Stimulated activated CD8-positive, alpha-beta memory T cell treated with anti-CD3 and anti-CD28 coated beads, Interleukin-2, amount 100 ng/mL, for 1 hour (primary cell): Measurements from ENCODE around the gene CD302.
"Not testable (repeated sequence)": the region's sequence is repeated elsewhere in the genome, so short reads cannot be mapped to it uniquely, and the experiment has no call there.

Source experiments
- DNase-seq, 2 donors: peaks; one replicate each; pipeline ENCODE4 v3.0.0-alpha.2; 2020; ENCODE audit warnings: low read depth in 2 of 2

Gene CD302

DNA sequence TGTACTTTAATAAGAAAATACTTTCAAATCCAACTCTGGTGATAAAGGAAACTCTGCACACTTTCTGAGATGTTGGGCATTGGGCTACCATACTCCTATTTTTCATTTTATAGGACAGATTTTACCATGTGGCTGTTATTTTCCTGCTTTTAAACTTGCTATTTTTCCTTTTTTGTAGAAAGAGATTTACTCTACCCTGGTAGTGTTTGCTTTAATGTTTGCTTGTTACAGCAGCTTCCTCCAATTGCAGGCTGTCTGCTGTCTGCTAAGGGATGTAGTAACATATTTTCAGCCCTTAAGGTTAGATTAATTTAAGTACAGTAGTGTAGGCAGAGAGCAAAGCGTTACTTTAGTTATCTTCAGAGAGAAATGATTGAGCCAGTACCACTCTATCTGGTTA, 47.1 kb downstream of the CD302 start:
- no peak for DNase-seq

DNA sequence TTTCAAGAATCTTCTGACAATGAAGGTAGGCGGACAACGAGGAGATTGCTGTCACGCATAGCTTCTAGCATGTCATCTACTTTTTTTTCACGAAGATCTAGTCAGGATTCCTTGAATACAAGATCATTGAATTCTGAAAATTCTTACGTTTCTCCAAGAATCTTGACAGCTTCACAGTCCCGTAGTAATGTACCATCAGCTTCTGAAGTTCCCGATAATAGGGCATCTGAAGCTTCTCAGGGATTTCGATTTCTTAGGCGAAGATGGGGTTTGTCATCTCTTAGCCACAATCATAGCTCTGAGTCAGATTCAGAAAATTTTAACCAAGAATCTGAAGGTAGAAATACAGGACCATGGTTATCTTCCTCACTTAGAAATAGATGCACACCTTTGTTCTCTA, 49.9 kb downstream of the CD302 start:
- DNase-seq: no peak

DNA sequence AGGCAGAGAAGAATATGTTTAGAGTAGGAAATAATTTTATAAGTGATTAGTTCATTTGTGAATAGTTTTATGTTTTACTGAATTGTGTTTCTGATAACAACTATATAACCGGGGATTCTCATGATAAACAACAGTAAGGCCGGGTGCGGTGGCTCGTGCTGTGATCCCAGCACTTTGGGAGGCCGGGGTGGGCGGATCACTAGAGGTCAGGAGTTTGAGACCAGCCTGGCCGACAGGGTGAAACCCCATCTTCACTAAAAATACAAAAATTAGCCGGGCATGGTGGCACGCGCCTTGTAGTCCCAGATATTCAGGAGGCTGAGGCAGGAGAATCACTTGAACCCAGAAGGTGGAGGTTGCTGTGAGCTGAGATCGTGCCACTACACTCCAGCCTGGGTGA, 52.8 kb downstream of the CD302 start:
- not testable (repeated sequence) for DNase-seq

DNA sequence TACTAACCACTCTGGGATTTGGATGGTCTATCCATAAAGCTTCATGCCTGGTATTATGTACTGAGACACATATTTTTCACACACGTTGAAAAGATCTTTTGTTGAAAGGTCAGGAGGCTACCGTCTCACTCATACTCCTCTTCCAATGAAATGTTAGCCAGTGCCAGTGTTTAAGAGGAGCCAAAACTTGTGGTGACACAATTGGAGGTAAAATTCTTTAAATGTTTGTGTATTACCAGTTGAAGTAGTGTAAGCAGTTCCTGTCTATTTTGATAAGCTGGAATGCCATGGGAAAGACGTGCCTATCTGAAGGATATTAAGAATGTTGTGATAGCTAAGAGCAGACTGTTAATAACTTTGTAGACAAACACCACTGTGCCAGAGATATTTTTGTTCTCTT, 53.6 kb downstream of the CD302 start:
- DNase-seq: no peak

DNA sequence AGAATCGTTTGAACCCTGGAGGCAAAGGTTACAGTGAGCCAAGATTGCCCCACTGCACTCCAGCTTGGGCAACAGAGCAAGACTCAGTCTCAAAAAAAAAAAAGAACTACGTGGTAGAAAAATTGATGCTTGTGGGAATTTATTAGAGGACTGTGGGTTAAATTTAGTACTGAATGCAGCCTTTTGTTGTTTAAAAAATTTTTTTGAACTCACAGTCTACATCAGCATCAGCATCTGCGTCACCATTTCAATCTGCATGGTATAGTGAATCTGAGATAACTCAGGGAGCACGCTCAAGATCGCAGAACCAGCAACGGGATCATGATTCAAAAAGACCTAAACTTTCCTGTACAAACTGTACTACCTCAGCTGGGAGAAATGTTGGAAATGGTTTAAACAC, 55.2 kb downstream of the CD302 start:
- no peak for DNase-seq

DNA sequence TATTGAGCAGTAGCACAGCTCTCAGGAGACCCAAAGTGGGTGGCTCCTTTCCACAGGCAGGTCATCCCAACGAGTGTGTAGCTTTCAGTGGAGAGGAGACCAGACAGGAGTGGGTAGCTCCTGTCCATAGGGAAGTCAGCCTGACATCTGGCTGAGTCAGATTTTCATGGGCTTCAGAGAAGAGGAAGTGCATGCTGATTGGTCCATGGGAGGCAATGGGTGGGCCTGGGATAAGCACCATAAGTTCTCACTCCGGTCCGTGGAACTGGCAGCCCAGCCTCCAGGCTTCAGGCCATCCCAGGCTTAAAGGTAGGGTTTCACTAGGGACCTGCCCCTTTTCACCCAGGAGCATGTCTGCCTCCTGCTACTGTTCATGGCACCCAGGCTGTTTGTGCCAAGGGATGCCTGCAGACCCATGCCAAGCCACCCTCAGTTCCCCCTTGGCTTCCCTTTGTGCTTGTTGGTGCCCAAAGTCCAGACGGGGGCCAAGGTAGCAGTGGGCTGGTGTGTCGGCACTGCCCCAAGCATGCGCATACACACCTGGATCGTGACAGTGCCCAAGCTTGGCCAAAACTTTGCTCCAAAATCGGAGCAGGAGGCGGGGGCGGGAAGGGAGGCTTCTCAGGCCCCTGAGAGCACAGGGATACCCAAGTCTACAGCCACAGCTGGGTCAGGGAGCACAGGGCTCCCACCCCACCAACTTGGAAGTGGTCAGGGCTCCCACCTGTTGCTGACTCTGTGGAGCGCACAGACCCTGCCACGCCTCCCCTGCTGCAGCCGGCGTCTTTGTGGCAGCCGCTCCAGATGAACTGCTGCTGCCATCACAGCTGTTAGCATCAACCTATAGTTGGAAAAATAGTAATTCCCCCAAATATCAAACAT, 59.3 kb downstream of the CD302 start:
- DNase-seq: no peak

DNA sequence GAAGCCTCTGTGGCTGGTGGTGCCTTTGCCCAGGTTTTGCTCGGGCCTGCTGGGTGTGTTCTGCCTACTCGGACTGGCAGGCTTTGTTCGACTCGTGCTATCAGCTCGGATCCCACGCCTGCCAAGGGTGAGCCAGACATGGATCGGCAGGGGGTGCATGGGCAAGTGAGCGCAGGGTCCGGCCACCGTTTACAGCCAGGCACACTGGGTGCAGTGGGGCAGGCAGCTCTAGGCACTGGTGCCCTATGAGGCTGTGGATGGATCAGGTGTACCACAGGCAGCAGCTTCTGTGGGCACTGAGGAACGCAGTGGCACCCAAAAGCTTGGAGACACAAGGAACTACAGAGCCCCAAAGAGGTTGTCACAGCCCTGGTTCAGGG, 60.1 kb downstream of the CD302 start:
- DNase-seq: no peak

DNA sequence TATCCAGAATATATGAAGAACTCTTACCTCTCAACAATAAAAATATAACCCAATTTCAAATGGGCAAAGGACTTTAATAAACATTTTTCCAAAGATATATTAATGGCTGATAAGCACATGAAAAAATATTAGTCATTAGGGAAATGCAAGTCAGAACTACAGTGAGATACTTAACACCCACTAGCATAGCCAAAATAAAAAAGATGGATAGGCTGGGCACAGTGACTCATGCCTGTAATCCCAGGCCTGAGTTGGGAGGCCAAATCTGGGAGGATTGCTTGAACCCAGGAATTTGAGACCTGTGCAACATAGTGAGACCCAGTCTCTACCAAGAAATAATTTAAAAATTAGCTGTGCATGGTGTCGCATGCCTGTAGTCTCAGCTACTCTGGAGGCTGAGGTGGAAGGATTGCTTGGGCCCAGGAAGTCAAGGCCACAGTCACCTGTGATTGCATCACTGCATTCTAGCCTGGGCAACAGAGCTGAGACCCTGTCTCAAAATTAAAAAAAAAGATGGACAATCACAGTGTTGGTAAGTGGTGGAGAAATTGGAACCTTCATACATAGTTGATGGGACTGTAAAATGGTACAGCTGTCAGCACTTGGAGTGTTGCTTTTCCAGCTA, 60.6 kb downstream of the CD302 start:
- no peak for DNase-seq

DNA sequence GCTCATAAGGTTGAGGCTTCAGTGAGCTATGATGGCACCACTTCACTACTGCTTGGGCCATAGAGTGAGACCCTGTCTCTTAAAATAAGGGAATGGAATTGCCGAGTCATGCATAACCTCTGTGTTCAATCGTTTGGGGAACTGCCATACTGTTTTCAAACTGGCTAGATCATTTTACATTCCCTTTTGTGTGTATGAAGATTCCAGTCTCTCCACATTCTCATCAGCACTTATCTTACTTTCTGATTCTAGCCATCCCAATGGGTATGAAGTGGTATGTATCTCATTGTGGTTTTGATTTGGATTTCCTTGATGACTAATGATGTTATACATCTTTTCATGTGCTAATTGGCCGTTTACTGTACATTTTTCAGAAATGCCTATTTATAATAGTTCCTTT, 62.0 kb downstream of the CD302 start:
- DNase-seq: no peak

DNA sequence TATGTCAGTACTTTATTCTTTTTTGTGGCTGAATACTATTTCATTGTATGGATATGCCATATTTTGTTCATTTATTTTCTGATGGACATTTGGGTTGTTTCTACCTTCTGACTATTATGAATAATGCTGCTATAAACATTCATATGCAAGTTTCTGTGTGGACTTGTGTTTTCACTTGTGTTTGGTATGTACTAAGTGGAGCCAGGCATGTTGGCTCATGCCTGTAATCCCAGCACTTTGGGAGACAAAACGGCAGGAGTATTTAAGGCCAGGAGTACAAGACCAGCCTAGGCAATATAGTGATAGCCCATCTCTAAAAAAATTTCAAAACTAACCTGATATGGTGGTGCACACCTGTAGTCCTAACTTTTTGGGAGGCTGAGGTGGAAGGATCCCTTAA, 62.4 kb downstream of the CD302 start:
- no peak for DNase-seq

DNA sequence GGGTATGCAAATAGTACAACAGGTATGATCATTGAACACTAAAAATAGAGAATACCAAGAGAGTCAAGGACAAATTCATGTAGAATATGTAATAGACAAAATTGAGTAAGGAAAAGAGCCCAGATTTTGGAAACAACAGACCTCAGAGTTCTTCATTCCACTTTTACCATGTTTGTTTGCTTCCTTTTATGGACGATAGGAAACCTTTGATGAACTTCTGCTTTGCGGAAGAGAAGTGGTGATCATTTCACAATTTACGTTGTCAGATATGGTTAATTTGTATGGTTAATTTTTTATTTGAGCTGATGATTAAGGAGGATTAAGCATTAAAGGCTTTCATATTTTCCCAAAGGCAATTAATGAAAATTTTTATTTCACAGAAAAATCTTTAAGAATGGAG, 69.4 kb downstream of the CD302 start:
- DNase-seq: no peak

DNA sequence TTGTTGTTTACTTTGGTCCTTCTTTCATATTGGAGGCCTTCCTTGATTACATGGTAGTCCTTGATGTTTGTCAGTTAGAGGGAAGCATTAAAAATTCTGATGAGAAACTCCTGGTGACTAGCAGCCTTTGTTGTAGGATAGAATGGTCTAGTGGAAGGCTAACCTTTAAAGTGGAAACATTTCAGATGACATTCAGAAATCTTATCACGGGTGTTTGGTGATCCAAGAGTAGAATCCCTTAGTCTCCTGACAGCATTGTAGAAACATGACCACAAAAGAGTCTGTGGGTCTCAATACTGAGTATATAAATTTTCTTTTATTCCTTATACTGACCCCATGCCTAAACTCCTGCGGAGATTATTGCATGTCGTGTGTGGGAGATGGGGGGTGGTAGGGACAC, 72.3 kb downstream of the CD302 start:
- no peak for DNase-seq

DNA sequence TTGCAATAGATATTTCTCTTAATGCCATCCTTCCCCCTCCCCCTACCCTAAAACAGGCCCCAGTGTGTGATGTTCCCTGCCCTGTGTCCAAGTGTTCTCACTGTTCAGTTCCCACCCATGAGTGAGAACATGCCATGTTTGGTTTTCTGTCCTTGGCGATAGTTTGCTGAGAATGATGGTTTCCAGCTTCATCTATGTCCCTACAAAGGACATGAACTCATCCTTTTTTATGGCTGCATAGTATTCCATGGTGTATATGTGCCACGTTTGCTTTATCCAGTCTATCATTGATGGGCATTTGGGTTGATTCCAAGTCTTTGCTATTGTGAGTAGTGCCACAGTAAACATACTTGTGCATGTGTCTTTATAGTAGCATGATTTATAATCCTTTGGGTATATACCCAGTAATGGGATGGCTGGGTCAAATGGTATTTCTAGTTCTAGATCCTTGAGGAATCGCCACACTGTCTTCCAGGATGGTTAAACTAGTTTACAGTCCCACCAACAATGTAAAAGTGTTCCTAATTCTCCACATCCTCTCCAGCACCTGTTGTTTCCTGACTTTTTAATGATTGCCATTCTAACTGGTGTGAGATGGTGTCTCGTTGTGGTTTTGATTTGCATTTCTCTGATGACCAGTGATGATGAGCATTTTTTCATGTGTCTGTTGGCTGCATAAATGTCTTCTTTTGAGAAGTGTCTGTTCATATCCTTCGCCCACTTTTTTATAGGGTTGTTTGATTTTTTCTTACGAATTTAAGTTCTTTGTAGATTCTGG, 73.0 kb downstream of the CD302 start:
- DNase-seq: not testable (repeated sequence)

DNA sequence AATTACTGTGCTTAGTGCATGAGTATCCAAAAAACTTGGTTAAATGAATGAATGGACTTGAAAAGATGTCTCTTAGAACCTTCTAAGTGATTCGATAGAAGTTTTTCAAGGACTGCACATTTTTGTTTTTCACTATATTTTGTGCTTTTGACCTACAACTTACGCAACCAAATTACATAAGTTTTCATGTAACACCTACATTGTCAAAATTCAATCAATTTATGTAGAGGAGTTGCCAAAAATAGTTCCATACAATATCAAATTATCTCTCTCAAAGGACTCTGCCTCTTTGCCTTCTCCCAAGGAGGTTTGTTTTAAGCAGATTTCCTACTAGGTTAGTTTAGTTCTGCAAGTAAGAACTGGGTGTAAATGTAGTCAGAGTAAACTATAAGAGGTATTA, 75.4 kb downstream of the CD302 start:
- no peak for DNase-seq

DNA sequence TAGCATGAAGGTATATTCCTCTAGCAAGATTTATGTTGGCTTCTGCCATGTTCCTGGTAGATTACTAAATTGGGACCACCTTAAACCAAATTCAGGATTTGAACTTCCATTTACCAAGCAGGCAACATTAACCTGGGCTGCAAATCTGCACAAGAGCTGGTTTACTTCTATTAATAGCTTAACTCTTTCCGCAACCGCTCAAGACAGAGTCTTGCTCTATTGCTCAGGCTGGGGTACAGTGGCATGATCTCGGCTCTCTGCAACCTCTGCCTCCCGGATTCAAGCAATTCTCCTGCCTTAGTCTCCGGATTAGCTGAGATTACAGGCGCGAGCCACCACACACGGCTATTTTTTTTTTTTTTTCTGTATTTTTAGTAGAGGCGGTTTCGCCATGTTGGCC, 77.3 kb downstream of the CD302 start:
- no peak for DNase-seq
